ENCODE data around the gene CNOT10. TPM values are rescaled to one million over a fixed set of nuclear protein-coding genes. Genes with fewer than 3 reads are reported as not detected.

Gene CNOT10
- total and polyA plus RNA-seq, 2 donors (not counting 1 experiment from before 2014, with no cell fraction given), result 17.5 to 28.6 TPM

GRCh38 chr3:32655167-32655566, 29.8 kb upstream of the CNOT10 start:
- TF ChIP-seq CTCF (conservative IDR thresholded peaks at IDR 0.05 in 1 of 2, IDR thresholded peaks at IDR 0.05 in 1 of 2; ENCODE audit: low read depth in 1 of 2, low read length in 2 of 2) (no peak), EZH2 (IDR thresholded peaks at IDR 0.05; ENCODE audit: low read length, missing control alignments) (no peak)
- H3K4me2 ChIP-seq (ENCODE audit: extremely low read depth, insufficient read depth, low read length), result no peak overlapping the region
- no peaks in the 10 kb centered on the region for H3K27me3 ChIP-seq (ENCODE audit: control insufficient read depth, insufficient read depth, low read length)
- no peak overlapping the region for H3K4me3 ChIP-seq (replicated peaks in 1 of 4; ENCODE audit: control extremely low read depth in 1 of 4, insufficient read depth in 1 of 4, low read depth in 3 of 4, low read length in 4 of 4)
- H4K20me1 ChIP-seq (ENCODE audit: control insufficient read depth, extremely low read depth, insufficient read depth, low read length), result no peaks in the 10 kb centered on the region
- no peaks in the 10 kb centered on the region for H3K9me3 ChIP-seq (ENCODE audit: control insufficient read depth, insufficient read depth, low read depth, low read length)
- no peaks in the 10 kb centered on the region for H3K36me3 ChIP-seq (ENCODE audit: control insufficient read depth, insufficient read depth, low read length)
- H3K27ac ChIP-seq (ENCODE audit: insufficient read depth, low read length), result no peak overlapping the region
- no peaks in the 10 kb centered on the region for H3K4me1 ChIP-seq (ENCODE audit: control insufficient read depth, extremely low read depth, insufficient read depth, low read length)
- no peak for DNase-seq (ENCODE audit: low read depth in 2 of 2)
- no peak overlapping the region for H3K9ac ChIP-seq (ENCODE audit: insufficient read depth, low read length)
- no peaks in the 10 kb centered on the region for H3K79me2 ChIP-seq (ENCODE audit: control insufficient read depth, insufficient read depth, low read length)
- H2AFZ ChIP-seq (ENCODE audit: low read length), result no peak overlapping the region

- no peak for DNase-seq (ENCODE audit: low read depth in 2 of 2)
- Histone ChIP-seq H3K36me3 (ENCODE audit: control insufficient read depth, insufficient read depth, low read length) (no peaks in the 10 kb centered on the region), H3K27ac (ENCODE audit: insufficient read depth, low read length) (no peak overlapping the region), H3K9ac (ENCODE audit: insufficient read depth, low read length) (no peak overlapping the region), H3K4me2 (ENCODE audit: extremely low read depth, insufficient read depth, low read length) (no peak overlapping the region), H3K4me1 (ENCODE audit: control insufficient read depth, extremely low read depth, insufficient read depth, low read length) (no peaks in the 10 kb centered on the region), H4K20me1 (ENCODE audit: control insufficient read depth, extremely low read depth, insufficient read depth, low read length) (no peaks in the 10 kb centered on the region), H2AFZ (ENCODE audit: low read length) (no peak overlapping the region), H3K4me3 (replicated peaks in 1 of 4; ENCODE audit: control extremely low read depth in 1 of 4, insufficient read depth in 1 of 4, low read depth in 3 of 4, low read length in 4 of 4) (no peak overlapping the region), H3K9me3 (ENCODE audit: control insufficient read depth, insufficient read depth, low read depth, low read length) (no peaks in the 10 kb centered on the region), H3K79me2 (ENCODE audit: control insufficient read depth, insufficient read depth, low read length) (no peaks in the 10 kb centered on the region), H3K27me3 (ENCODE audit: control insufficient read depth, insufficient read depth, low read length) (no peaks in the 10 kb centered on the region)
- TF ChIP-seq EZH2 (IDR thresholded peaks at IDR 0.05; ENCODE audit: low read length, missing control alignments), result no peak
- no peak for TF ChIP-seq CTCF (conservative IDR thresholded peaks at IDR 0.05 in 1 of 2, IDR thresholded peaks at IDR 0.05 in 1 of 2; ENCODE audit: low read depth in 1 of 2, low read length in 2 of 2)
Measured at GRCh38 chr3:32660634-32661033, 24.4 kb upstream of the CNOT10 start.

- no peak for DNase-seq (ENCODE audit: low read depth in 2 of 2)
- H3K27me3 ChIP-seq (ENCODE audit: control insufficient read depth, insufficient read depth, low read length), result no peaks in the 10 kb centered on the region
- H3K27ac ChIP-seq (ENCODE audit: insufficient read depth, low read length), result no peak overlapping the region
- H3K9me3 ChIP-seq (ENCODE audit: control insufficient read depth, insufficient read depth, low read depth, low read length), result no peaks in the 10 kb centered on the region
- no peak overlapping the region for H3K9ac ChIP-seq (ENCODE audit: insufficient read depth, low read length)
- no peaks in the 10 kb centered on the region for H4K20me1 ChIP-seq (ENCODE audit: control insufficient read depth, extremely low read depth, insufficient read depth, low read length)
- no peak overlapping the region for H3K4me3 ChIP-seq (replicated peaks in 1 of 4; ENCODE audit: control extremely low read depth in 1 of 4, insufficient read depth in 1 of 4, low read depth in 3 of 4, low read length in 4 of 4)
- no peak overlapping the region for H3K4me2 ChIP-seq (ENCODE audit: extremely low read depth, insufficient read depth, low read length)
- TF ChIP-seq EZH2 (IDR thresholded peaks at IDR 0.05; ENCODE audit: low read length, missing control alignments), result no peak
- no peak for TF ChIP-seq CTCF (conservative IDR thresholded peaks at IDR 0.05 in 1 of 2, IDR thresholded peaks at IDR 0.05 in 1 of 2; ENCODE audit: low read depth in 1 of 2, low read length in 2 of 2)
- H3K79me2 ChIP-seq (ENCODE audit: control insufficient read depth, insufficient read depth, low read length), result no peaks in the 10 kb centered on the region
- H2AFZ ChIP-seq (ENCODE audit: low read length), result no peak overlapping the region
- H3K36me3 ChIP-seq (ENCODE audit: control insufficient read depth, insufficient read depth, low read length), result no peaks in the 10 kb centered on the region
- no peaks in the 10 kb centered on the region for H3K4me1 ChIP-seq (ENCODE audit: control insufficient read depth, extremely low read depth, insufficient read depth, low read length)
Measured at GRCh38 chr3:32662647-32663046, 22.3 kb upstream of the CNOT10 start.
